TTC549 (cell line): ENCODE results near the gene GRM5.
"Not testable (repeated sequence)": the region's sequence is repeated elsewhere in the genome, so short reads cannot be mapped to it uniquely, and the experiment has no call there.

Experiments used
- FAIRE-seq: peaks from 2 replicates; lab custom pipeline; 2012; peaks lifted over from hg19 to GRCh38; lab: Jason Lieb, UNC

GRM5 gene

DNA sequence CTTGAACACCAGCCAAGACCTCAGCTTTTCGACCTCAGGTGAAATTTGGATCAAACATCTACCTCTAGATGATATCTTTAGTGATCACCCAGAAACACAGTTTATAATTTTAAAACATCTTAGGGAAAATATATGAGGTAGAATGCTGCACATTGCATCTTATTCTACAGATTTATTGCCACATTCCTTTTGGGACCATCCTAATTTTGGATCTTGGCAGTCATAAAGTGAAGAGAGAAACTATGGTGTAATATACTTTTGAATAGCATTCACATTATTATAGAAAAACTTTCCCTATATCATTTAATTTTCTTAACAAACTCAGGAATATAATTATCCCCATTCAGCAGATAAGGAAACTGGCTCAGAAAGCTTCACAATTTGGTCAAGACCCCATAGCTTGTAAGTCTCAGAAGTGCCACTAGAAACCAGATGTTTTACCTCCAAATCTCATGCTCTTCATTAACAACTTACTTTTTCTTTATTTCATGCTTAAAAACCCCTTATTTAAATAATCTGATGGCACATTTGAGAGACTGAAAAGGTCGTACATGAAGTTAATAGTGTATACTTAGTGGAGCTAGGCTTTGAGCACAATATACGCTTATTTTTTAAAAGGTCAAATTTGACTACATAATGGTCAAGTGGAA is 529.0 kb downstream of the GRM5 start:
- FAIRE-seq = no peak

DNA sequence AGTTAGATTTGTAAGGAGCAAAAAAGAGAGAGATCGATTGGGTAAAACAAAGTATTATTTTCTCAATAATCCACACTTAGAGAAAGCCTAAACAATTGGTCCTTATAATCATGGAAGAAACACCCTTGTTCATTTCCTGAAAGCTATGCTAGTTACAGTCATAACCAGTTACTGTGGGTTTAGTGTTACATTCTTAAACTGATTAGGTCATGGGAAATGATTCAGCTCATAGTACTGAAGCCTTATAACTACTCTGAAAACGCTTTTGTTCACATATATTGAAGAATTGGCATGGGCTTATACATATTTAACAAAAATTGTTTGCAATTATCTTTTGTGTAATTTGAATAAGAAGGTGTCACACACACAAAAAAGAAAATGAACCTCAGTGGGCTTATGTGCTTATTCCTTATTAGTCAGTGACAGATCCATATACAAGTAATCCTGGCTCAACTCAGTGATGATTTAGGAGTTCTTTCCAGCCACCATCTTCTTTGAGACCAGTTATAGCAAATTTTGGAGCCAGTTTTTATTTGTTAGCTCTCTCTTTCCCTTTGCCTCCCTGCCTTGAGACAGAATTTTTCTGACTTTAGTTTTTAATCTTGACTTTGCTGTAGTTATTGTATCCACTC is 529.8 kb downstream of the GRM5 start:
- no peak for FAIRE-seq

- no peak for FAIRE-seq
Measured at GRCh38 chr11:88535266-88535665, 530.5 kb downstream of the GRM5 start.

GRCh38 chr11:88534706-88535105 is 531.1 kb downstream of the GRM5 start:
- not testable (repeated sequence) for FAIRE-seq

DNA sequence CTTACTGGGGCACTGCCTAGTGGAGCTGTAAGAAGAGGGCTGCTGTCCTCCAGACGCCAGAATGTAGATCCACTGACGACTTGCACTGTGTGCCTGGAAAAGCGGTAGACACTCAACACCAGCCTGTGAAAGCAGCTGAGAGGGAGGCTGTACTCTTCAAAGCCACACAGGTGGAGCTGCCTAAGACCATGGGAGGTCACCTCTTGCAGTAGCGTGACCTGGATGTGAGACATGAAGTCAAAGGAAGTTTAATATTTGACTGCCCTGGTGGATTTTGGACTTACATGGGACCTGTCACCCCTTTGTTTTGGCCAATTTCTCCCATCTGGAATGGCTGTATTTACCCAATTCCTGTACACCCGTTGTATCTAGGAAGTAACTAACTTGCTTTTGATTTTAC is 531.6 kb downstream of the GRM5 start:
- no peak for FAIRE-seq

DNA sequence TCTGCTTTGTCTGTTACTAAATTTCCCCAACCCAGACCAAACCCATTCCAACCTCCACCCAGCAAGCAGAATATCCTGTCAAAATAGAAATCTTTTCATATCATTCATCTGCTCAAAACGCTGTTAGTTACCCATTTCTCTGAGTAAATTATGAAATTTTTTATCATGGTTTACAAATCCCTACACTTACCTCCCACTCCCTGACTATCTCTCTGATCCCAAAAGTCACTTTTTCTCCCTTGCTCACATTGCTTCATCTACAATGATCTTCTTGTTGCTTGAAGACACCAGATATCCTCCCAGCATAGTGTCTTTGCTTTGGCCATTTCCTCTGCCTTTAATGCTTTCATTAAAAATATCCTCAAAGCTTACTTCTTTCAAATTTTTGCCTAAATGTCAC is 532.8 kb downstream of the GRM5 start:
- FAIRE-seq = no peak

DNA sequence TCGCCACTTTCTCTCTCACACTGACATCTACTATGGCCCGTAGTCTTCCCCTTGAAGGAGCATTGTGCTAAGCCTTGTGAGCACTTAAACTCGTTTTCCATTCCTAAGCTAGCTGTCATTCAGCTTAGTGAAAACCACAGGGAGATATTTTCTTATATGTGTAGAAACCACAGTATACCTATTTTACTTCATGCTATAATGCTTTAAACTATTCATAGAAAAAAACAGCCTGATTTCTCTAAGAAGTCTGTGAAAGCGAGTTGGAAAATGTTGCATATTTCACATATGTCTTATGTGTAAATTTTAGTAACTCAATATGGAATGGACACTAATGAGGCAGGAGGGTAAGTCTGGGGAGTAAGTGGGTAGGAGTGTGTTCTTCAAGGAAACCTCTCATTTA is 534.0 kb downstream of the GRM5 start:
- FAIRE-seq = no peak

GRCh38 chr11:88529426-88529825 is 536.4 kb downstream of the GRM5 start:
- FAIRE-seq = no peak

DNA sequence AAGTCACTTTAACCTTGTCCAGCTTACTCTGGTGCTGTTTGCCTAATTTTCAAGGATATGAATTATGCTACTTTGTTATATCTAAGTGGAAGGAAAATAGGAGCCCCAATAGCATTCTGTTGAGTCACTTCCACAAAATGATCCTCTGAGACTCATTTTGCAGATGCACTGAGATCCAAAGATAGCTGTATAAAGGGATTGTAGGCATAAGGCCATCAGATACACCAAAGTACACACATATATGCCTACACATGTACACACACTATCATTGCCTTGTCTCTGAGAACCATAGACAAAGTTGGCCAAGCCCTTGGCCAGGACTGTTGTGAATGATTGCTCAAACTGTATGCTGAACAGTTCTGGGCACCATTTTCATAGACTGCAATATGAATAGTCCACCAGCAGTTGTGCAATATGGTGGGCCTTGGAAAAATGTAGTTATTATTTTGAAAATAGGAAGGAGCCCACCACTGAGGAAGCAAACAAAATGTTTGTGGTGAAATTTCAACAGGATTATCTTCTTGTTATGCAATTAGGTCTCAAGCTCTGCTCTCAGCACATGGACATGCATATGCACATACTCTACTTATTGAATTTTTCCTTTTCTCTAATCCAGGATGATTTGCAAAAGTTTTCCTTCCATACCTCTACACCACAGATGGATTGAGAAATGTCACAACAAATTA is 542.3 kb downstream of the GRM5 start:
- FAIRE-seq = no peak

- FAIRE-seq = no peak
Measured at GRCh38 chr11:88522624-88523385, 543.0 kb downstream of the GRM5 start.

DNA sequence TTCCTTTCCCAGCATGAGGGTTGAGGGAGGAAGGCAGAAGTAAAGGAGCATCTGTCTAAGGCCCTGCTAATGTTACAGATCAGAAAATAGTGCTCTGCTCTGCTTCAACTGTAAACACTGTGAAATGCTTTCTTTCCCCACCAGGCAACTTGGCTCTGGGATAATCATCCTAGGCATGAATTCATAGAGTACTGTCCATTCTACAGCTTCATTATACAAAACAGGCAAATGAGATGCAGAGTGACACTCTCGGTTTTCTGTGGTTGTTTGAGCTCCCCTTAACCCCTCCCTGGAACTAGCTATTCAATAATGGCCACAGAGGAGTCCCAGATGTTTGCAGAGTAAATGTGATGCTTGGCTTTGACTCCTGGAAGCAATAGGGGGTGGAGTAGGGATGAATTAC is 544.0 kb downstream of the GRM5 start:
- no peak for FAIRE-seq

GRCh38 chr11:88521399-88521798 is 544.4 kb downstream of the GRM5 start:
- no peak for FAIRE-seq

DNA sequence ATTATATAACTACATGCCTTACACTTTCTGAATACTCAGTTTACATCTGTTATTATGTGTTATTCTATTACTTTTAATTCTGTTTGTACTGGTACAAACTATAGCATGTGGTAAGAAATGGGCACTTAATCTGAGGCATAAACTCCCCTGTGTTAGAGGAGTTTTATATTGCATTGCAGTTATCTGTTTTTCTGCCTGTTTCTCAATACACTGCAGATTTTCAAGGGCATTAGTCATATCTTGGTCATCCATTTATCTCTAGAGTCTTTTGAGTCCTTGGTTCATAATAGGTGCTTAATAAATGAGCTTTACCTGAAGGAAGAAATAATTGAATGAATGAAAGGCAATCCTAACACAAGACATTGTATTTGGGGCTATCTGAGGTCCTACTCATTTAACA is 545.4 kb downstream of the GRM5 start:
- no peak for FAIRE-seq

GRCh38 chr11:88515002-88515401 is 550.8 kb downstream of the GRM5 start:
- no peak for FAIRE-seq

- no peak for FAIRE-seq
Measured at GRCh38 chr11:88511006-88511405, 554.8 kb downstream of the GRM5 start.

GRCh38 chr11:88508759-88509581 is 556.8 kb downstream of the GRM5 start:
- no peak for FAIRE-seq

GRCh38 chr11:88508418-88508758 is 557.4 kb downstream of the GRM5 start:
- FAIRE-seq = no peak

DNA sequence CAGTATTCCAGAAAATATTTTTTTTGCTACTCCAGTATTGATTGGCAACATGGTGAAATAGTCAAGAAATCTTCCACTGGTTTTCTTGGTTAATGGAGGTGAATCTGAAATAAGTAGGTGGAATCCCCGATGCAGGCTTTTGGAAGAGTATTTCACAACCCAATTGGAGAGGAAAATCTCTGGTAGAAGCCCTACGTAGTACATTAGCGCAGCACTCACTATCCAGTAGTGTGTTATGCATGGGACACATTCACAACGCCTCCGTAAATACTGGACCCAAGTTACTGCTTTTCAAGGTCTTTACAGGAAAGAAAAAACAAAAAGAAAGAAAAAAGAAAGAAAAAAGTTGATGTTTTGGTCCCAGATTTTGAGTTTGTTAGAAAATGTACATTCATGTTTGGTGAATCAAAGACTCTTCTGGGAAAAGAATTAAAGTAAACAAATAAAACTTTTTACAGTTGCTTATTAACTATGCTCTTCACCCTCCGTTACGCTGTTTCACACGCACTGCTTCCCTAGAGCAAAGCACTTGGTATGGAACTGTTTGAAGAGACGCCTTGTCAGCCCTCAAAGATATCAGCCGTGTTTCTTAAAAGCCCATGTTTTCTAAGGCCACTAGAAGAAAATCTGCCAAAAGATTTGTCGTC is 557.9 kb downstream of the GRM5 start:
- no peak for FAIRE-seq

DNA sequence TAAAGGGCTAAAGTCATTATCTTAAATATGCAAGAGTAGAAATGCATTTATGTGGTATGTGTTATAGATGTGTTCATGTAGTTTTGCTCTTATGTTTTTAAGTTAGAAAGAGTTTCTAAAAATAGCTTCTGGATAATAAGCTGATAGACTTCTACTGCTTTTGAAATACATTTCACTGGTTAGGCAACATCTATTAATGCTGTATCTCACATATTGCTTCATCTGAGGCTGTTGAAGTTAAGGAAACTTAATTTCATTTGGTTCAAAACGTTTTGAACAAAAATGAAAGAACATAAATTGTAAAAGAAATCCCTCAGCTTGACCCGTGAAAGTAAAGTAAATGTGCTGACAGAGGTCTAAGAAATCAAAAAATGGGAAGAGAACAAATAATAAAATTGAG is 564.2 kb downstream of the GRM5 start:
- no peak for FAIRE-seq

- FAIRE-seq = no peak
Measured at GRCh38 chr11:88495836-88496235, 569.9 kb downstream of the GRM5 start.

- no peak for FAIRE-seq
Measured at GRCh38 chr11:88494848-88495247, 570.9 kb downstream of the GRM5 start.

GRCh38 chr11:88491674-88492073 is 574.1 kb downstream of the GRM5 start:
- no peak for FAIRE-seq
